ENCODE results near the gene URB1.
A peak's percentile ranks its signal among the peaks of the same experiment; 100 is the strongest.
"Not testable (repeated sequence)": the region's sequence is repeated elsewhere in the genome, so short reads cannot be mapped to it uniquely, and the experiment has no call there.

URB1 gene

DNA sequence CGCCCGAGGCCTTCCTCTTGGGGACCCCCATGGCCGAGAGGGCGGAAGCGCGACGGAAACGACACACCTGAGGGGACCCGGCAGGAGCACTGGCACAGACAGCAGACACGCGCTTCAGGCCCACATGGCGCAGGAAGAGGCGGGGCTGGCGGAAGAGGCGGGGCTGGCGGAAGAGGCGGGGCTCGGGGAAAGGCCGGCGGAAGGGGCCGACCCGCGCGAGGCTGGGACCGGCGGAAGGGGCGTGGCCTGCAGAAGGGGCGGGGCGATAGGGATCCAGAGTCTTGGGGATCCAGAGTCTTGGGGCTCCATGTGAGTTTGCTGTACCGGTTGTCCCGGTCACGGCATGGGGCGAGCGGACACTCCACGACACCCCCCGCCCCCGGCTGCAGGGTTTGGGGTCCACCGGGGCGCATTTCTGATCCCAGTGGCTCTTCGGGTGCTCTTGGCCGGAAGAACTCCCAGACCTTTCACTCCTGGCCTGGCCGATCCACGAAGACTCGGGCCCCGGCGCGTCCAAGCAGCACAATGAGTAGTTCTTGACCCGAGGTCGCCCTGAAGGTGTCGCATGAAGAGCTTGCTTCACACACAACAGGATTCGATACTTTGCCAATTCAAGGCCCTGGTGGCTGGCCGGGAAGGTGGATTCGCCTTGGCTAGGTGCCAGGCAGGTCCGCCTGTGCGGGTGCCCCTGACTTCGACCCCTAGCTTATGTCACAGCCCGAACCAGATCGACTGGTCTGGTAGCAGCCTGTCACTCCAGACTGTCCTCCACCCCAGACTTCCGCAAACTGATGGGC, at the start of gene URB1:
TSS of gene URB1 (minus strand) at position 133 of the 797 bp plus-strand sequence. CDS start at position 31, 102 bp downstream.
- DNase-seq = peak; percentile 86

- DNase-seq = no peak
Observed at GRCh38 chr21:32437729-32438128, 44.9 kb upstream of the URB1 start.

GRCh38 chr21:32432982-32433660, 40.3 kb upstream of the URB1 start:
- DNase-seq = not testable (repeated sequence)

DNA sequence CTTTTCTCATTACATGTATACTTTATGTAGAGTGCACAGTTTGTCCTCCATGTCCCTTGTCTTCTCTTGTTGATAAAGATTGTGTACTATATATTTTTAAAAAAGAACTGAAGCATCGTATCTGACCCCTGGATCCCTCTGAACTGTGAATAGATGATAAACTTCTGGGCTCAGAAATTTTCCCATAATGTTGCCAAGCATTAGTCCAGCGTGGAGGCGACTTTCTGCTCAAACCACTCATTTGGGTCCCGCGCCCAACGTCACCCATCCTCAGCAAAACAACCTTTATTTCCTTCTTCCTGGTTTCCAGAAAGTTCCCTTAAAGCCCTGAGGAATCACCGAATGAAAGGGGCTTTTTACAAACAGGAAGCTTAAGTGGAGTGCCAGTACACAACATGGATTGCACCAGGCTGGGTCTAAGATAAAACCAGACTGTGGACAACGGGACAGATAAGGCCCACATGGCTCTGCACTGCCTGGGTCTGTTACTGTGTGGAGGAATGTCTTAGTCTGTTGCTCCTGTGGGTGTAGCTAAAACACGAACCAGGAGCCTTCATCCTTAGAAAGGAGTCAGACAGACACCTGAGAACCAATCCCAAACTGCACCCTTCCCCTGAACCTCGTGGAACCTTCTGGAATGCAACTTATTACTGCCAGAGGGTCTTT, 35.3 kb upstream of the URB1 start:
- DNase-seq = no peak

DNA sequence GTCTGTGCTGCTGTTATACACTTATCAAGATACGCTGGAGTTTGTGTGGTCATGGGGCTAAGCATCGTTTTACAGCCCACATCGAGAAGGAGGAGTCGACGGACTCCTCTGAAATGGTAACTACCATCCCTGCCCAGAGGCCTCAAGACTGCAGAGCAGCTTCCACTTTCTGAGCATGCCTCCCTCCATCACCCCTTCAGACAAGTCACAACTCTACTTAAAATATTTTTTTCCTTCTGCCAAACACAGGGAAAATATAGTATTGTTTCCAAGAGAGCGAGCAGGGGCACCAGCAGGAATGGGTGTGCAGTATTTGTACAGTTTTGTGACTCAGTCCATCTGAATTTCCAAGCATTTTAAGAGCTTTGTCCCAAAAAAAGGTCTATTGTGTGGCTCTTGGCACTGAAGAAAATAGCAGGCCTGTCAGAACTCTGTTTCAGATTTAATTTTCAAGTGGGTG, 33.8 kb upstream of the URB1 start:
- DNase-seq = no peak

DNA sequence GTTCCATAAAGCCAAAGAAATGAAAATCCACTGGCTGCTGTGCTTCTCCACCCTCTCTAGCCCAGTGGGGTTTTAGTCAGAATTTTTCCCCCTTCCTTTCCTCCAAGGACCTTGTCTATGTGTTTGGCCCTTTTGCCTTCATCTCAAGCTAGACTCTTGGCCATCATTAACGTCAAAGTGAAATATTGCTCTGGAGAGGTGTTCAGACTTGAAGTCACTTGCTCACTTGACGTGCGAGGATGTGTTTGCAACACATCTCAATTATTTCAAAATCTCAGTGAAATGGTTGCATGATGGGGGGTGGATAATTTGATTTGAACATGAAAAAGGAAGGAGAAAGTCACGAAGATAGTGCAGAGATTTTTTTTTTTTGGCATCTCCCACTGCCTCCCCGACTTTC, 33.3 kb upstream of the URB1 start:
- DNase-seq = no peak

- no peak for DNase-seq
Observed at GRCh38 chr21:32425628-32426027, 32.8 kb upstream of the URB1 start.

- DNase-seq = peak; percentile 24
Observed at GRCh38 chr21:32424674-32425073, 31.9 kb upstream of the URB1 start.

GRCh38 chr21:32424191-32424535, 31.4 kb upstream of the URB1 start:
- no peak for DNase-seq

DNA sequence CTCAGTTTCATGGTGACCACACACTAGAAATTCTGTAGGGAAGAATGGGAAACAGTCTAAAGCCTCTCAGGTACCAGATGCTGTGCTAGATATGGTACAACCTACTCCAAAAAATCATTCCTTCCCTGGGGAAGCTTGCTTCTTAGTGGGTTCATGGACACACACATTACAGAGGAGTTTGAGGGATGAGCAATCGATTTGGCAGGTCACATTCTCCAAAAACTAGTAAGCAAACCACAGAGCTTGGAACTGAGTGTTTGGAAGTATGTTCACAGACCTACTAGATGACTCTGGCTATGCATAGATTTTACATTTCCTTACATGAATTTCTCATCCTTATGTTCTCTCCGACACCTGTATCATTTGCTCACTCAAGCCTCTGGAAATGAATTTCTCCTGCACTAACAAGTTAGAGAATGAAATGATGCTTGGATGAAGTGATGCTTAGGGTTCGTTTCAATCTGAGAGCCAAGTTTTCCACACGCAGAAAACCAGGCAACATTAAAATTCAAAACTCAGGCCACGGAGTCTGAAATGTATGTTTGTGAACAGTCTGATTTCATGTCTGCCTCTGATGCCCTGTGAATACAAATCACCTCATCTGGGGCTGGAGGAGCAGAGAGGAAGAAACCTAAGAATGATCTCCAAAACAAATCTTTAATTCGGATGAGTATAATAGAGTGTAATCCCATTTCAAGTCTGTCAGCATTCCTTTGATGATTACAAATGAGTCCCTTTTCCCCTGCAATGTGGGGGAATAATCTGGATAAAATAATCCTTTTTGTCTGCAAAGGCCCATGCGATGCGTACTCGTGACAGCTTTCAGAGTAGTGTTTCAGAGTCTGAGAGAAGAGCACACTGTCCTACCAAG, 30.7 kb upstream of the URB1 start:
- peak; percentile 87 for DNase-seq

DNA sequence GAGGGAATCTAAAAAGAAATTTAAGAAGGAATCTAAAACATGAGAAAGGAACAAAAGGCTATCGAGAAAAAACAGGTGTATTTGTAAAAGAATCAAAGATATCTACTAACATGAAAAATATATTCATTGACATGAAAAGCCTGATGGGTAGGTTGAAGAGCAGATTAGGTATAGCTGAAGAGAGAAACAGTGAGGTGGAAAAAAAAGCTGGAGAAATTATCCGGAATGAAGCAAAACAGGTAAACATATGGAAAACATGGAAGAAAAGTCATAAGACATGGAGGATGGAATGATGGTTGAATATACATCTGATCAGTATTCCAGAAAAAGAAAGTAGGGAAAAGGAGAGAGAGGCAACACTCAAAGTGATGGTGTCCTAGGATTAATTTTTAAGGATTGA, 29.3 kb upstream of the URB1 start:
- no peak for DNase-seq

- DNase-seq = no peak
Observed at GRCh38 chr21:32418146-32418545, 25.3 kb upstream of the URB1 start.

DNA sequence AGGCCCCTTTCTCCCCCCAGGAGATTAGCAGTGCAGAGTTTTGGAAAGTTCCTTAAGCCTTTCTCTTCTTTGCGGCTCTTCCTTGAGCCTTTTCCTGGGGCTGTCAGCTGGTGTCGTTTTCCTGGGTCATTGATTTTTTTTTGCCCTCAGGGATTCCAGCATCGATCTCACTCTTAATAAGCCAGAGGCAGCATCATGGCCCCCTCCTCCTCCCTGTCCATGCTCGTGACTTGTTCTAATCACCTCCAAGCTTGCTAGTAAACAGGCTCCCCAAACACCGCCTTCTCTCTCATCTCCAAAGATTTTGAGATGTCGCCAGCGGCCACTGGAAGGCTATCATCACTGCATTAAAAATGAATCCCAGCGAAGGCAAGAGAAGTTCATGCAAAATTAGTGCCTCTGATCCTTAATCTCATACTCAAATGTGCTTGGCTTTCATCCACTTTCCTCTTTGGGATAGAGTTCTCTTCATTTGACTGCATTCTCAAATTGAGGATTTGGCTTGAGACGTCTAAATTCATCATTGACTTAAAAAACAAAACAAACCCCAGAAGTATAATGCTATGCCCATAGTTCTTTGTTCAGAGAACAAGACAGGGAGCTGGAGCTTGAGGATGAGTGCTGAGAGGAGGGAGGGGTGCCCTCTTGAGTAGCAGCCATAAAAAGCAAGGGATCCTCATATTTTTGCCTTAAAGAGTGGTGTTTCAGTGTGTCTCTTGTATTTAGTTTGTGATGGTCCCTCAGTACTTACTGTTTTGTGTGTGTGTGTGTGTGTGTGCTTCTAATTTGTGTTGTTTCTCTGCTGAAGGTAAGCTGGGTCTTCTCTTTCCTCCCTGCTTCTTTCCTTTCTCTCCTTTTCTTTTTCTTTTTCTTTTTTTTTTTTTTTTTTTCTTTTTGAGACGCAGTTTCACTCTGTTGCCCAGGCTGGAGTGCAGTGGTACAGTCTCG, 22.9 kb upstream of the URB1 start:
- DNase-seq = no peak

DNA sequence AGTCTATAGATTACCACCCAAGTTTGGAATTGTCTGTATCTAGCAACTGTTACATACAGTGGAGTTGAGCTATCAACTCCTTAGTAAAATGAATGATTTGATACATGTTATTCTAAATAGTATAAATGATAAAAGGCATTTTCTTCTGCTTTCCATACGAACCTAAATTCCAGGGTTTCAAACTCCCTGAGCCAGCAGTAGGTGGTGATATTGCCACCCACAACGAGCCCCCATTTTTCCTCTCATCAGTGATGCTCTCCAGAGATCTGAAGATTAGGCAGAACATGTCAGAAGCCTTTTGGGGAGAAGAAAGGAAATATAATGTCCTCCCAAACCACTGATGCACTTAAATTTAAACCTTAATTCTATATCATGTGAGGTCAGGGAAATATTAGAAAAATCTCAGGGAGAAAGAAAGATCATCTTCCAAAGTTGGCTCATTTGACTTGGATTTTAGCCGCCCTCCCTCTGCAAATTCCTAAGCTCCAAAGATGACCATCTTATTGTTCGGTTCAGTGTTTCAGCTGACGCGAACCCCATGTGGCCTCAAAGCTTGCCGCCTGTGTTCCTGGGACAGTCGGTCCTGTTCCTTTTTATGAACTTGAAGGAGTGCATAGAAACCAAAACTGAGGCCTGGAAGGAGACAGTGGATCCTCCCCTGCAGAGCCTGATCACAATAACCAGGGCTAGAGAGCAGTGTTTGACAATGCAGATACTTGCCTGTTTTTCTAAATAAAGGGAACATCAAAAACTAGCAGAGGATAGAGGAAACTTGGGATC, 22.0 kb upstream of the URB1 start:
- DNase-seq = peak; percentile 31

GRCh38 chr21:32413697-32414578, 21.1 kb upstream of the URB1 start:
- no peak for DNase-seq

DNA sequence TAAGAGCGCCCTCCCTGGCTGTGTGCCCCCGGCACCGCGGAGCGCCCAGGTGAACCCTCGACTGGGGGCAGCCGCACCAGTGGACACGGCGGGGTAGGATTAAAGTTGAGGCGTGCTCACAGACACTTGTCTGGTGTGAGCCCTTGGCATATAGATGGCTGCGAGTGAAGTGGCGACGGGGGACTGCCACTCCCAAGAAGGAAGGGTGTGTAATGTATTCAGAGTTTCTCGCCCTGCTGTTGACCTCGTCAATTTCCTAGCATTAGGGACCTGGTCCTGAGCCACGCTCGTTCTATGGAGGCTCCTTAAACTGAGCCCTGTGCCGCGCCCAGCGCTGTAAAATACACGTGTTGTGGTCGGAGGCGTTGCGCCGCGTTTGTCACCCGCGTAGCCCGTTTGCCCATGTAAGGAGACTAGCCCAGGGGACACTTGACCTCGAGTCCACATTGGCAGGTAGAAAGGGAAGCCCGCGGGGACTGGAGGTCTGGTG, 20.2 kb upstream of the URB1 start:
- DNase-seq = no peak

DNA sequence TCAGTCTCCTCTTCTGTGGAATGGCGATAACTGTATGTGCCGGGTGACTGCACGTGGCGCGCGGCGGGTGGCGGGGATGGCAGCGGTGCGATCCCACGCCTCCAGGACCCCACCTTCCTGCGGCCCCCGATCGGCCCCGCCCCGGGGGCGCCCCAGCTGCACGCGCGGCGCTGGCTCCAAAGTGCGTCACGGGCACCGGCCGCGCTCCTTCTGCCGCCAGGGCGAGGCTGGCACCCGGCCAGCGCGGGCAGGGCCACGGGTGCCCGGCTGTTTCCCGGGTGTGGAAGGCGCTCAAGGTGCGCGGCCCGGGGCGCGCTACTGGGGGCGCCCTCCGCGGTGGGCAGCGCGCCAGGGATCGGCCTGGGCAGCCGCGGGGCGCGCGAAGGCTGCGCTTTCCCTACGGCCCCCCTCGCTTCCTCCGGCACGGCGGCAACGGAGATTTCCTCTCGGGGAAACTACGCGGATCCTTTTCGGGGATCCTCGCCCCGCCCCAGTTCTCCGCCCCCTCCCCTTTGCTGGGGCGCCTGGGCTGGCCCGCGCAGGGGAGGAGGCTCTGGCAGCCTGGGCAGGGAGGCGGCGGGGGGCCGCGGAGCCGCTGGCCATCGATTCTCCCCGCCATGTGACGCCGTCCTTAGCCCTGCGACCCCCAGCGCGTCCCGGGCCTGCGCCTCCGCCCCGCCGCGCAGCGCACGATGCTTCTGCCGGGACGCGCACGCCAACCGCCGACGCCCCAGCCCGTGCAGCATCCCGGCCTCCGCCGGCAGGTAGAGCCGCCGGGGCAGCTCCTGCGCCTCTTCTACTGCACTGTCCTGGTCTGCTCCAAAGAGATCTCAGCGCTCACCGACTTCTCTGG, 19.6 kb upstream of the URB1 start, which contains the start of gene EVA1C:
TSS of gene EVA1C (plus strand) at position 545 of the 853 bp plus-strand sequence. CDS start at position 693, 148 bp downstream.
- DNase-seq = peak; percentile 29

All from HCEC 1CT (cell line).